ENCODE data around the gene NT5C1B. TPM values are rescaled to one million over a fixed set of nuclear protein-coding genes. Genes with fewer than 3 reads are reported as not detected.
"Not testable (repeated sequence)": the region's sequence is repeated elsewhere in the genome, so short reads cannot be mapped to it uniquely, and the experiment has no call there.

The NT5C1B gene
- polyA plus RNA-seq (2013, experiment 1 of 2; ENCODE audit: insufficient read length), result 0.30 TPM
- polyA plus RNA-seq (2013, experiment 2 of 2; ENCODE audit: insufficient read length), result 0.30 TPM

DNA sequence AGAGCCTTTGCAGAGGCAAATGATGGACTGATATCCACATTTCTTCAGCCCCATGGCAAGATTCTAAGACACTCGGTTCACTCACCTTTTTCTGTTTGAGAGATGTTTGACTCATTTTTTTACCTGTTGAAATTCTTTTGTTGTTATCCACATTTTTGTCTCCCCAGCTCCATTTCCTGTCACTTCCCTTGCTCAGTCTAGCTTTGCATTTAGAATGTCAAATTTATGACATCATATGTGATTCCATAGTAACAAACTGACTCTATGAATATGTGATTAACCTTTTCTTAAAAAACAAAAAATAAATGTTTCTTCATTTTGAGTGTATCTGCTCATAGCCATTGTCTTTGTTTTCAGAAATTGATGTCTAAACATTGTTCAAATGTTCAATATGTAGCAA is at the start of gene NT5C1B:
Gene NT5C1B, minus strand, starts transcription at position 216 of the 400 bp plus-strand sequence. Its CDS starts 101 bp downstream, at position 115.
- no peak for DNase-seq

DNA sequence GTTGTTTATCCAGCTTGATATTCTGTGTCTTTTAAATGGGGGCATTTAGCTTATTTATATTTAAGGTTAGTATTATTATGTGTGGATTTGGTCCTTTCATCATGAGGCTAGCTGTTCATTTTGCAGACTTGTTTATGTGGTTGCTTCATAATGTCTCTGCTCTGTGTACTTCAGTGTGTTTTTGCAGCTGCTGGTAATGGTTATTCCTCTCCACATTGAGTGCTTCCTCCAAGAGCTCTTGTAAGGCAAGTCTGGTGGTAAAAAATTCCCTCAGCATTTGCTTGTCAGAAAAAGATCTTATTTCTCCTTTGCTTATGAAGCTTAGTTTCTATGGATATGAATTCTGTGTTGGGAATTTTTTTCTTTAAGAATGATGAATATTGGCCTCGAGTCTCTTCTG is 47.8 kb upstream of the NT5C1B start:
- no peak for DNase-seq

DNA sequence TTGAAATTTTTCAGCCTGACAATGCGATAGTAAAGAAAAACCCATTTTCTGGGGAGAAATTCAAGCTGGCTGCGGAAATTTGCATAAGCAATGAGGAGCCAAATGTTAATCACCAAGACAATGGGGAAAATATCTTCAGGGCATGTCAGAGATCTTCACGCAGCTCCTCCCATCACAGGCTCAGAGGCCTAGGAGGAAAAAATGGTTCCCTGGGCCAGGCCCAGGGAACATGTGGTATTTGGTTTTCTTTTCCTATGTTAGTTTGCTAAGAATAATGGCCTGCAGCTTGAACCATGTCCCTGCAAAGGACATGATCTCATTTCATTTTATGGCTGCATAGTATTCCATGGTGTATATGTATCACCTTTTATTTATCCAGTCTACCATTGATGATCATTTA is 43.3 kb upstream of the NT5C1B start:
- not testable (repeated sequence) for DNase-seq

DNA sequence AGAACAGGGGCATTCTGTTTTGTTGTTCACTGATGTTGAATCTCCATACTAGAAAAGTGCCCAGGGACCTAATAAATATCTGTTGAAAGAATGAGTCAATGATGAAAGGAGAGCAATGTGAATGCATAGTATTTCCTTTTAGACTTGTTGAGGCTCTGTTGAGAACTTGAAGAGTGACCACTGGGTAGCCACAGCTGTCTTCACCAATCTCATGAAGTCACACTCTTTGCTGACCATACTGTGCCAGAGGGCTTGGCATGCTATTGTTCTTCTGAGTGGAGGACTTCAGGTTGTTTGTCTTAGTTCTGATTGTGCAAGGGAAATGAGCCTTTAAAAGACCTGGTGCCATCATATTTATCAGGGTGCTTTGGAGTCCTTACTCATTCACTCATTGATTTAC is 41.6 kb upstream of the NT5C1B start:
- DNase-seq, result peak; percentile 25

DNA sequence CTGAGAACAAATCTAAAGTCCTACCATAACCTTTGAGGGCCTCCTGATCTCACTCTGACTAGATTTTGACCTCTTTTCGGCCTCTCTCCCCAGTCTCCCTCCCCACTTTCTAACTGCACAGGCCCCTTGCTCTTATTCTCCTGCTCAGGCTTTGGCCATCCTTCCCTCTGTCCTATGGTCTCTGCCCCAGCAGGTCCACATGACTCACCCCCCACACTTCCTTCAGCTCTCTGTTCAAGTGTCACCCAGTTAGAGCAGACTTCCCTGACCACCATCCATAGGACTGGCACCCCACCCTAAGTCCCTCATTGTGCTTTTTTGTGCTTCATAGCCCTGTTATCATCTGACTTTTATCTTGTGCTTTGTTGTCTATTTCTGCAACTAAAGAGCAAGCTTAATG is 41.2 kb upstream of the NT5C1B start:
- no peak for DNase-seq

DNA sequence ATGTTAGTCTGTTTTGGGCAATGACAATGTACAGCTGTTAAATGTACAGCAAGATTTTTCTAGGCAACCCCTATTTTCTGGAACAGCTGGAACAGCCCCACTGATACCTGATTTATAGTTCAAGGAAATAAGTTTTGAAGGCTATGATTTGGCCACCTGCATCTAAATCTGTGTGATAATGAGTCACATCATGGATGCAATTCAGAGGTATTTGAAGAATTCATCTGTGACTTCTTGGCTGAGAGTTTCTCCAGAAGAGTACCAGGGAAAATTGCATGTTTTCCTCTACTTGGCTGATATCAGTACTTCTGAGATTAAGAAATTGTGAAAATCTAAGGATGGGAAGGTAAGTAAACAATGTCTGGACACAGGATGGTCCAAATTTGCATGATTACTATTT is 40.7 kb upstream of the NT5C1B start:
- DNase-seq, result peak; percentile 49

DNA sequence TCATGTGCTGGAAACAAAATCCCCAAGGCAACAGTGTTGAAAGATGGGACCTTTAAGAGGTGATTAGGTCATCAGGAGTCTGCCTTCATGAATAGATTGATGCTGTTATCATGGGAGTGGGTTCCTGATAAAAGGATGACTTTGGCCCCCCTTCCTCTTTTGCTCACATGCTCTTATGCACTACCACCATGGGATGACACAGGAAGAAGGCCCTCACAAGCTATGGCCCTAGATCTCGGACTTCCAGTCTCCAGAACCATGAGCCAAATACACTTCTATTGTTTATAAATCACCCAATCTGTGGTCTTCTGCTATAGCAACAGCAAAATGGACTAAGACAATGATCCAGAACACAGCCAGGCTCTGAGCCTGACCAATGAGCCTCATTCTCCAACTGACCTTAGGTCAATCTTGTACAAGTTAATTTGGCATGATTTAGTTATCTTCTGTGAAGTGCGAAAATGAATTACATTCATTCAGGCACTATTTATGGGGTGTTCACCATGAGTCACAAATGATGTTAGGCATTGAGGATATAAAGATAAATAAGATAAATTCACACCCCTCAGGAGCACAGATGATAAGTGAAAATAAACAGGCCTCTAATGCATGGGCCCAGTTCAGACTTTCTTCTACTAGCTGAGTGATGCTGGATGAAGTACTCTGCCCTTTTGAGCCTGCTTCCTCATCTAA is 37.7 kb upstream of the NT5C1B start:
- no peak for DNase-seq

DNA sequence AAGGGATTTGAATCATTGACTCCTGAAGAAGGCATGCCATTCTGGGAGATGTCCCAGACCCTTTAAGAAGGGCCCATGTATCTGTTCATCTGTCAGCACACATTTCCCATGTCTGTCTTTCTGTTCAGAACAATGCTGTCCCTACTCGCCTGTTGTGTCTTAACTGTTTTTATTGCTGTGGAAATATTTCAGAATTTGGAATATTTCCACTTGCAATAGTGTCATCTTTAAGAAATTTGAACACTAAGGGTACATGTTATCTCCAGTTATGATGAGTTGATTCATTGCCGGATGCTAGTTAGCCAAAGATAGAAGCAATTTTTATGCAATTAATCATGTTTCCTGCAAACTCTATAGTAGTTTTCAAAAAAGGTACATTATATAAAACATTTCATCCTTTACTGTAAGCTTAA is 36.9 kb upstream of the NT5C1B start:
- peak; percentile 91 for DNase-seq

DNA sequence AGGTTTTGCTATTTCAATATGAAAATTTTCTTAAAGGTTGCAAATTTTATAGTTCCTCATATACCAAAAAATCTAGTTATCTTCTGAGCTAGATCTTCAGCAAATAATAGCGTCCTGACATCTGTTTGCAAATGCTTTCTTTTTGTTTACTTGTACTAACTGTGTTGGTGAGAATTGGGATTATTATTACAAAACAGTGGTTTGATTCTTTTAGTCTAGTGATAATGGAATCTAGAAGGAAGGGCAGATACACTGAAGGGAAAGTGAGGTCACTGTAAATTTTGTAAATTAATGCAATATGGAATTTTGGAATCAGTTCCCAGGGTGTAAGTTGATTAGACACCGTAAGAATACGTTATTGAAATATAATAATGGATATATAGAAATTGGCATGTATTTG is 36.2 kb upstream of the NT5C1B start:
- no peak for DNase-seq

DNA sequence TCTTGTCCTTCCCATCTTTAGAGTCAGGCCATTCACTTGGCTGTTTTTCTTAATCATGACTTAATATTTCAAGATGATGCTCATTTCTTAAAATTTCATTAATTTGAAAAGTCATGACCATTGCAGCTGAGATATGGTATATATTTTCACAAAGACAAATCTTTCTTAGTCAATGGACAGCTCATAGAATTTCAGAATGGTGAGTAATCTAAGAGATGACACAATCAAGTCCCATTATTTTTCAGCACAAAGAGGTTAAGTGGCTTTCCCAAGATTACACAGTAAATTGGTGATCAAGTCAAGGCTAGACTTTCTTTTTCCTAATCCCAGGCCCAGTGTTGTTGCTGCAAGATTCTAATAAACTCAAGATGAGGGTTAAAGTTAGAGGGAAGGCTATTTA is 34.4 kb upstream of the NT5C1B start:
- DNase-seq, result peak; percentile 73

DNA sequence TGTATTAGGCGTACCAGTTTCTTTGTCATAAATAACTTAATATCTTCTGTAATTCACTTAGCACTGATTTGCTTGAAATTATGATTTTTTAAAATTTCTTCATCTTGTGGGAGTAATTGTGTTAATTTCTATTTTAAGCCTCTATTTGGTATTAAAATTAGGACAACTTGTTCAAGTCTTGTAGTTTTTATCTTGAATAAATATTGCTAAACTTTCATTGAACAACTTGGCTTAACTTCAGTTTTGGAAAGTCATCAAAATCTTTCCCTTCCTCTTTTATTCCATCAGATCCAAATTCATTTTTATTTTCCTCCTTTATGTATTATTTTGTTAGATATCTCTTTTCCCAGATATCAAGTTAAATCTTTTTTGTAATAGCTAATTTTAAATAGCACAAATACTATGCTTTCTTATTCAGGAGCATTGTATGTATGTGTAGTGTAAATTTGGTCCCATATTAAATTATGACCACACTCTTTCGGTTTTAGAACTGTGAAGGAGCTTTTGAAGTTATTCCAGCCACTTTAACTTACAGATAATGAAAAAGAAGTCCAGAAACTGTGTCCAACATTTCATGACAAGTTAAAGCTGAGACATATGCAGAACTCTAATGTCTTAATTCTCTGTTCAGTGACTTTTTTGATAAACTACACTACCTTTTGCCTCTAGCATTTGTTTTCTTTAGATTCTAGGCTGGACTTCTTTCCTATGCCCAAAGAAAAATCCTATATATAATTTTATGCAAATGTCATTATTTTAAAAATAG is 31.7 kb upstream of the NT5C1B start:
- DNase-seq, result no peak

DNA sequence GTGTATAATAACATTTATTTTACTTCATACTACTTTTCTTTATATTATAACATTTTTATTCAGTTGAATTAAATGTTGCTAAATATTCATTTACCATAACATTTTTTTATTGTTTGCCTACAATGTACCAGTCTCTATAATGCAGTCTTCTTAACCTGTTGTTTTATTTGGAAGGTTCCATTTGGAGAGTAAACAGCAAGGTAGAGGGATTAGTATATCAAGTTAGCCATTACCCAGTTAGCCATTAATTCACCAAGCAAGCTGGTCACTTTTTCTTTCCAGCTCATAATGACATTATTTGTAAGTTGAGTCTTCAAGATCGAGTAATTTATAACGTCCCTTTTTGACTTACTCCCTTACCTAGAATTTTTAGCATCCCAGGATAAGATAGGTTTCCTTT is 29.7 kb upstream of the NT5C1B start:
- no peak for DNase-seq

DNA sequence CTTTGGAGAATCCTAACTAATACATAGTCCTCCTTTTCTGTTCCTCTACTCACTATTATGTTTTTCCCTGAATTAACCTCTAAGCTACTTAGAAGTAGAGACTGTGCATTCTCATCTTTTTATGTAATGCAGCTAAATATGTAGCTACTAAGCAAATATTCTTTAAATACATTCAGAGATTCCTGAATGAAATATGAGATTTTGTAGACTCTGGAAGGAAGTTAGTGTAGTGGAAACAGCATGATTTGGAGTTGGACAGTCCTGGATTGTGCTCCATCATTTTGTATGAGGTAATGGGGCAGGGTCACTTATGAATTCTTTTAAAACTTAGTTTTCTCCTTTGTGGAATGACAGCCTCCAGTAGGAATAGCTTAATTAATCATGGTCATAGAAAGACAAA is 24.7 kb upstream of the NT5C1B start:
- DNase-seq, result peak; percentile 75

DNA sequence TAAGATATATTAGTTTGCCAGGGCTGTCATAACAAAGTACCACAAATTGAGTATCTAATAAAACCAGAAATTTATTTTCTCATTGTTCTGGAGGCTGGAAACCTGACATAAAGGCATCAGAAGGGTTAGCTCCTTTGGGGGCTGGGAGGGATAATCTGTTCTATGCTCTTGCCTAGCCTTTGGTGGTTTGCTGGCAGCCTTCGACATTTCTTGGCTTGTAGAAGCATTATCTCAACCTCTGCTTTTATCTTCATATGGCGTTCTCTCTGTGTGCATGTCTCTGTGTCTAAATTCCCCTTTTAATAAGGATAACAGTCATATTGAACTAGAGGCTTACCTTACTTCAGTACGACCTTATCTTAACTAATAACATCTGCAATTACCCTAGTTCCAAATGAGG is 22.8 kb upstream of the NT5C1B start:
- no peak for DNase-seq

DNA sequence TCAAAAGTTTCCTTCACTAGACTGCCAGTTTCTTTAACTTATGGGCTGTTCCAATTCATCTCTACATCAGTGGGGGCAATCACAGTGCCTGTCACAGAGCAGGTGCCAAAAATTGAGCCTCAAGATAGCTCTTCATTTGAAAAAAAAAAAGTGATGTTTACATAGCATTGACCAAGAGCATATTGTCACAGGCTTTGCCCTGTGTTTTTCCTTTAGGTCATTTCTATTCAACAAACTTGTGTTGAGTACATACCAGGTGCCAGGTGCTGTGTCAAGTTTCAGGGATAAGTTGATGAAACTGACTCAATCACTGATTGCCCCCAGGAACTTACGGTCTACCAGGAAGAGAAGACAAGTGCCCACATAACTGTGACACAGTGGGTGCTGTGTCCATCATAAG is 22.2 kb upstream of the NT5C1B start:
- DNase-seq, result no peak

DNA sequence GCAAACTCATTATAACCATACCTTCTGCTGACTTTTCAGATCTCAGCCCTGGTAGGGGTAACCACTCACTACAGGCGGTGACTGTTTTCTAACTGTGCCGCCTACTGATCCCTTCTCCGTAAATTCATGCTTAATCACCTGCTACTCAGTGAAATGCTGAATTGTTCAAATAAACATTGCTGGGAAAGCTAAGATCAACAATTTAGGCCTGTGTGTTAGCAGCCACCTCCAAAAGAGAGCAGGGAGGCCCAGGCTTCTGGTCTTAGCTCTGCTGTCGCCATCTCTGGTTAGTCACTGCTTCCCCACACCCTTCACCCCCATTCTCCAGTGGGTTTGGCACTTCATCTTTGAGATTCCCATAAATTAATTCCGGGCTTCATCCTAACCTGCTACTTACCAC is 21.8 kb upstream of the NT5C1B start:
- no peak for DNase-seq

DNA sequence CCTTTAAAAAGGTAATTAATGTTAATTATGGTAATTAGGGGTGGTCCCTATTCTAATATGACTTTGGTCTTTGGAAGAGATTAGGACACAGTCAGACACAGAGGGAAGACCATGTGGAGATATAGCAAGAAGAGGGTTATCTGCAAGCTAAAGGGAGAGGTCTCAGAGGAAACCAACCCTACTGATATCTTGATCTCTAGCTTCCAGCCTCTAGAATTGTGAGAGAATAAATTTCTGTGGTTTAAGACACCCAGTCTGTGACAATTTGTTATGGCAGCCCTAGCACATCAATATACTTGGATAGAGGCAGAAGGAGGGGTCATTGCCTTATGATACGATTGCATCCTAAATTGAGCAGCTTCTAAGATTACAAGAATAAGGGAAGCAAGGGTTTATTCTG is 21.3 kb upstream of the NT5C1B start:
- no peak for DNase-seq

DNA sequence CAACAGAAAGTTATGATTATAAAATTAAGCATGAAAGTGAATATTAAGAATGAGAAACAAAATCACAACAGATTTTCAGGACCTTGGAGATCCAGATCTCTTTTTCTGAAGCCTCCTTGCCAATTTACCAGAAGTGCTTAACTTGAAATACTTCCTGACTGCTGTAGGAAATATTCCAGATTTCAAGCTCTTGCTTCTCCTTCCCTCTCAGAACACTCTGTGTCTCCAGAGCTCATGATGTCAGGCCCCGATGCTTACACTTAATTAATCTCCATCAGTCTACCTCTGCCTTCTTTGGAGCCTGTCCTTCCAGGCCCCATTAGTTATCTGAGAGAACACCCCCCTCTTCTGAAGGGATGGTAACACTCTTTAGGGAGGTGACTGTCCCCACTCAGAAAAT is 20.7 kb upstream of the NT5C1B start:
- DNase-seq, result no peak

DNA sequence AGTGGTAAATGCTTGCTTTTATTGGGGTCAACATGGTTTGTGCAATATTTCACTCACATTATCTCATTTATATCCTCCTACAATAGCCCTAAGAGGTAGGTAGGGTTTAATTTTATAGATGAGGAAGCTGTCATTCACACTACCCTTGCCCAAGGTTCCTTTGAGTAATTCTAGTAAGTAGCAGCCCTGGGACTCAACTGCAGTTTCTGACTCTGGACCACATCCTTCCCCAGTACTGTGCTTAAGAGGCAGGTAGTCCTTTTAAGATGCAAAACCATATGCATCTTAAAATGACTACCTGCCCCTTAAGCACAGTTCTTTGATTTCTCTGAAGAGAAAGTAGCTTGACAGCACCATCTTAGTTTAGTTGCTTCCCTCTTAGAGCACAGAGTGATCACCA is 15.7 kb upstream of the NT5C1B start:
- DNase-seq, result no peak

DNA sequence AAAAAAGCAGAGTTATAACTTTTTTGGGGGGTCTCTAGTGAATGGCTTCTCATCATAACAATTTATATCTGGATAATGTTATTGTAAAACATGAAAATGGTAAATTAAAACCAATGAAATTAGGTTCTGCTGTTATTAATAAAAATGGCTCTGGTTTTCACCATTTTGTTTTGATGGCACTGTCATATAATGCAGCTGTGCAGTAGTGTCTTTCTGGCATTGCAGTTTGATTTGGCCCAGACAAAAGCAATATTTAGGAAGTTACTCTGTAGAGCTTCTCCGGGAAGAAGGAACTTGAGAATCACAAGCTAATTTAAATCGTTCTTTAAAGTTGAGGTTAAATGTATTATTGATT is 15.1 kb upstream of the NT5C1B start:
- no peak for DNase-seq

DNA sequence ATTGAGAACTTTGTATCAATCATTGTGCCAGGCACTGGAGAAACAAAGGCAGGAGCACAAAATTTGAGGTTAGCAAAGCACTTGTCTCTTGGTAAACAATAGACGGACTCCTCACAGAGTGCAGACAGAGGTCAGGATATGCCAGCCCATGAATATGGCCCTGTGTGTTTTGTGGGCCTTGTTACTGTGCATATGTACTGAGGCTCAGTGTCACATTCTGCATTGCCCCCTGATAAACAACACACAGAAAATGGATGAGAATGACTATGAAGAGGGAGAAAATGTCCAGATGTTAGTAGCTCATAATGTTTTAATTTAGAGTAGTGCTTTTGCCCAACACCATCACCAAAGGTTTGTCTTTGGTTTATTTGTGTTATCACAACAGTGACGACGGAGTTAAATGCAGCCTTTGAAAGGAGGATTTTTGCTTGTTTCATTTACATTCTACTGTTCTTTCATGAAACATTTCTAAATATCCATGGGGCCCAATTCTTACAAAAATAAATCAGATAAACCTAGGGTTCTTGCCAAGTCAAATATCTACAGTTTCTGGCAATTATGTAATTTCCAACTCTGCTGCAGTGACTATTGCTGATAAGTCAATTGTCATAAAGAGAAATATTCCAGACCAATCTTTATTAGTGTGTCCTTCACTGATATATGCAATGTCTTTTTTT is 14.6 kb upstream of the NT5C1B start:
- no peak for DNase-seq

DNA sequence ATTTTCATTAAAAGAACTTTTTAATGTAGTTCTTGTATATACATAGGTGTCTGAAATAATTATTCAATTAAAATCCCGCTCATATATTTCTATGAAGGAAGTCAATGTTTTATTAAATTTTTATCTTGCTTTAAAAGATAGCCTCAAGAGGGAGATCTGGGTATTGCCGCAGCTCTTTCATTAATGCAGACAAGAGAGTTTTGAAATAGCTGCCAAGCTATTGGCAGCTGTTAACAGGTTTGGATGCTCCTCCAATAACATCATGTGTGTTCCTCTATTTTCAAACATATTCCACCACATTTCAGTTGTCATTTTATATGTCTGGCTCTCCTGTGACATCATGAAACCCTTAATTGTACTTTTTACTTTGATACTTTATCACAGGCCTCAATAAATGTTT is 12.9 kb upstream of the NT5C1B start:
- no peak for DNase-seq

DNA sequence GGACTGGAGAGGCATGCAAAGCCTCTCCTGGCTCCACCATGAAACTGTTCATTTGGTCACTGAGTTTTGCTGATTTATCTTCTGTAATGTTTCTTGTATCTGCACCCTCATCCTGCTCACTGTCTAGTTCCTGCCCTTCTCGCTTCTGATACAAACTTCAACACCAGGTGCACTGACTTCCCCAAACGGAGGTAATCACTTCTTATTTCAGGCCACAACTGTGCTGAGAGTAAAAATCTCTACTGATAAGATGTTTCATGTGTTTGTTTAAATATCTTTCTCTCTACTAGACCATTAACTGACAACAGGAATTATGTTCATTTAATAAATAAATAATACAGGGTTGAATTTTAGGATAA is 10.9 kb upstream of the NT5C1B start:
- no peak for DNase-seq
